ENCODE results near the gene CRYL1.

CRYL1 gene

DNA sequence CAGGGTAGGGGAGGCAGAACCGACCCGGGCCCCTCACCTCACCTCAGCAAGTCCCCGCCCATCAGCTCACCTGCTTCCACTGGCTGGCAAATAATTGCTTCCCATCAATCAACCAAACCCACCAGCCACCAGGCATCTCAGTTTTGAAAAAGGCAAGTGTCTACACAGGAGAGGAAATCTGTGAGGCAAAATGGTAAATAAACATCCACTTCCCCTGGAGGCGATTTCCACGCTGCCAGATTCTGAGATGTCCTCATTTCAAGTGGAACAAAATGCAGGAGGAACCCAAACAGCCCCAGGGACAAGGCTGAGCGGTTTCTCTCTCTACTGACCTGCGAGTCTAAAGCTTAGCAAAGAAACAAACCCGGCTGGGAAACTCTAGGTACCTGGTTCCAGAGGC lies 117.5 kb downstream of the CRYL1 start:
- TF ChIP-seq MAX (IDR thresholded peaks at IDR 0.05) (no peak), CREB1 (IDR thresholded peaks at IDR 0.05; ENCODE audit: low read depth) (no peak), YY1 (IDR thresholded peaks at IDR 0.05; ENCODE audit: low read depth) (no peak), EP300 (IDR thresholded peaks at IDR 0.05; ENCODE audit: borderline replicate concordance) (no peak), RAD21 (IDR thresholded peaks at IDR 0.05; ENCODE audit: low read depth) (no peak), FOXM1 (IDR thresholded peaks at IDR 0.05; ENCODE audit: borderline replicate concordance, low read depth) (no peak), CEBPB (IDR thresholded peaks at IDR 0.05) (no peak), TAF1 (IDR thresholded peaks at IDR 0.05; ENCODE audit: low read depth) (no peak)
- TF ChIP-seq, protein P1, sequence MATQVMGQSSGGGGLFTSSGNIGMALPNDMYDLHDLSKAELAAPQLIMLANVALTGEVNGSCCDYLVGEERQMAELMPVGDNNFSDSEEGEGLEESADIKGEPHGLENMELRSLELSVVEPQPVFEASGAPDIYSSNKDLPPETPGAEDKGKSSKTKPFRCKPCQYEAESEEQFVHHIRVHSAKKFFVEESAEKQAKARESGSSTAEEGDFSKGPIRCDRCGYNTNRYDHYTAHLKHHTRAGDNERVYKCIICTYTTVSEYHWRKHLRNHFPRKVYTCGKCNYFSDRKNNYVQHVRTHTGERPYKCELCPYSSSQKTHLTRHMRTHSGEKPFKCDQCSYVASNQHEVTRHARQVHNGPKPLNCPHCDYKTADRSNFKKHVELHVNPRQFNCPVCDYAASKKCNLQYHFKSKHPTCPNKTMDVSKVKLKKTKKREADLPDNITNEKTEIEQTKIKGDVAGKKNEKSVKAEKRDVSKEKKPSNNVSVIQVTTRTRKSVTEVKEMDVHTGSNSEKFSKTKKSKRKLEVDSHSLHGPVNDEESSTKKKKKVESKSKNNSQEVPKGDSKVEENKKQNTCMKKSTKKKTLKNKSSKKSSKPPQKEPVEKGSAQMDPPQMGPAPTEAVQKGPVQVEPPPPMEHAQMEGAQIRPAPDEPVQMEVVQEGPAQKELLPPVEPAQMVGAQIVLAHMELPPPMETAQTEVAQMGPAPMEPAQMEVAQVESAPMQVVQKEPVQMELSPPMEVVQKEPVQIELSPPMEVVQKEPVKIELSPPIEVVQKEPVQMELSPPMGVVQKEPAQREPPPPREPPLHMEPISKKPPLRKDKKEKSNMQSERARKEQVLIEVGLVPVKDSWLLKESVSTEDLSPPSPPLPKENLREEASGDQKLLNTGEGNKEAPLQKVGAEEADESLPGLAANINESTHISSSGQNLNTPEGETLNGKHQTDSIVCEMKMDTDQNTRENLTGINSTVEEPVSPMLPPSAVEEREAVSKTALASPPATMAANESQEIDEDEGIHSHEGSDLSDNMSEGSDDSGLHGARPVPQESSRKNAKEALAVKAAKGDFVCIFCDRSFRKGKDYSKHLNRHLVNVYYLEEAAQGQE (IDR thresholded peaks at IDR 0.05; ENCODE audit: low read depth), result no peak

- TF ChIP-seq, protein P2, sequence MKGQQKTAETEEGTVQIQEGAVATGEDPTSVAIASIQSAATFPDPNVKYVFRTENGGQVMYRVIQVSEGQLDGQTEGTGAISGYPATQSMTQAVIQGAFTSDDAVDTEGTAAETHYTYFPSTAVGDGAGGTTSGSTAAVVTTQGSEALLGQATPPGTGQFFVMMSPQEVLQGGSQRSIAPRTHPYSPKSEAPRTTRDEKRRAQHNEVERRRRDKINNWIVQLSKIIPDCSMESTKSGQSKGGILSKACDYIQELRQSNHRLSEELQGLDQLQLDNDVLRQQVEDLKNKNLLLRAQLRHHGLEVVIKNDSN (IDR thresholded peaks at IDR 0.05), result no peak
- TF ChIP-seq YY1 (IDR thresholded peaks at IDR 0.05; ENCODE audit: low read depth) (no peak), TAF1 (IDR thresholded peaks at IDR 0.05; ENCODE audit: low read depth) (no peak), CREB1 (IDR thresholded peaks at IDR 0.05; ENCODE audit: low read depth) (no peak)
Observed at GRCh38 chr13:20407759-20408158, 117.9 kb downstream of the CRYL1 start.

- TF ChIP-seq EP300 (IDR thresholded peaks at IDR 0.05; ENCODE audit: borderline replicate concordance), result no peak
- TF ChIP-seq TAF1 (IDR thresholded peaks at IDR 0.05; ENCODE audit: low read depth), result no peak
- no peak for TF ChIP-seq CEBPB (IDR thresholded peaks at IDR 0.05)
- no peak for TF ChIP-seq YY1 (IDR thresholded peaks at IDR 0.05; ENCODE audit: low read depth)
- no peak for TF ChIP-seq NFIC (IDR thresholded peaks at IDR 0.05)
- TF ChIP-seq MAX (IDR thresholded peaks at IDR 0.05), result no peak
- TF ChIP-seq, protein P2 (IDR thresholded peaks at IDR 0.05), result no peak
- TF ChIP-seq TCF12 (IDR thresholded peaks at IDR 0.05; ENCODE audit: low read depth), result no peak
Observed at GRCh38 chr13:20405691-20406090, 120.0 kb downstream of the CRYL1 start.

DNA sequence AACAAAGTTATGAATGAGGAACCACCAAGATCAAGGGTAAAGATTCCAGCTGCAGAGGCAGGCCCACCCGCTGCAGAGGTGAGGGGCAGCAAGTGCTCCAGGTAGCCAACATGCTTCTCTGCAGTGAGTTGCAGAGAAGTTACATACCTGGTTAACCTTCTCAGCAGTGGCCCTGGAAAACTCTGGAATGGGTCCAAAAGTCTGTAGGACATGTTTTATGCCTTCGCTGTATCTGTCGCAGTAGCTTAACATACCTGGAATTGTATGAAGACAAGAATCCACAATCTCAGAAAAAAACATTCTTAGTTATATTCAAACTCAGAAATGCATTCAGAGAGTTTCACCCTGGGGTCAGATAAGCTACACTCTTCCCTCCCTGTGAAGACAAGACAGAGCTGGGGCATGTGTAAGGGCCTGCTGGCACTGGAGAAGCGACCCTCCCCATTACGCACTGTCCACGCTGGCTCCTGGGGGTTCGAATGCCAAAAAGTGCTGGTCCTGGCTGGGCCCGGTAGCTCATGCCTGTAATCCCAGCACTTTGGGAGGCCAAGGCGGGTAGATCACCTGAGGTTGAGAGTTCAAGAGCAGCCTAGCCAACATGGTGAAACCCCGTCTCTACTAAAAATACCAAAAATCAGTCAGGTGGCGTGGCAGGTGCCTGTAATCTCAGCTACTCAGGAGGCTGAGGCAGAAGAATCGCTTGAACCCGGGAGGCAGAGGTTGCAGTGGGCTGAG lies 121.0 kb downstream of the CRYL1 start:
- TF ChIP-seq MAX (IDR thresholded peaks at IDR 0.05) (no peak), FOXM1 (IDR thresholded peaks at IDR 0.05; ENCODE audit: borderline replicate concordance, low read depth) (no peak), CEBPB (IDR thresholded peaks at IDR 0.05) (no peak), RAD21 (IDR thresholded peaks at IDR 0.05; ENCODE audit: low read depth) (no peak), NFIC (IDR thresholded peaks at IDR 0.05) (no peak), TEAD4 (IDR thresholded peaks at IDR 0.05) (no peak), TCF12 (IDR thresholded peaks at IDR 0.05; ENCODE audit: low read depth) (no peak), TAF1 (IDR thresholded peaks at IDR 0.05; ENCODE audit: low read depth) (no peak), YY1 (IDR thresholded peaks at IDR 0.05; ENCODE audit: low read depth) (no peak), EP300 (IDR thresholded peaks at IDR 0.05; ENCODE audit: borderline replicate concordance) (no peak), ZBTB7A (IDR thresholded peaks at IDR 0.05; ENCODE audit: low read depth) (no peak), EGR1 (IDR thresholded peaks at IDR 0.05) (no peak), CREB1 (IDR thresholded peaks at IDR 0.05; ENCODE audit: low read depth) (no peak)
- TF ChIP-seq, protein P1 (IDR thresholded peaks at IDR 0.05; ENCODE audit: low read depth), result no peak
- TF ChIP-seq, protein P2 (IDR thresholded peaks at IDR 0.05), result no peak

- no peak for TF ChIP-seq NFIC (IDR thresholded peaks at IDR 0.05)
- no peak for TF ChIP-seq ZBTB7A (IDR thresholded peaks at IDR 0.05; ENCODE audit: low read depth)
- TF ChIP-seq, protein P1 (IDR thresholded peaks at IDR 0.05; ENCODE audit: low read depth), result no peak
- TF ChIP-seq EP300 (IDR thresholded peaks at IDR 0.05; ENCODE audit: borderline replicate concordance), result no peak
- no peak for TF ChIP-seq FOXM1 (IDR thresholded peaks at IDR 0.05; ENCODE audit: borderline replicate concordance, low read depth)
- TF ChIP-seq TCF12 (IDR thresholded peaks at IDR 0.05; ENCODE audit: low read depth), result no peak
- no peak for TF ChIP-seq TEAD4 (IDR thresholded peaks at IDR 0.05)
- TF ChIP-seq CEBPB (IDR thresholded peaks at IDR 0.05), result no peak
- no peak for TF ChIP-seq MAX (IDR thresholded peaks at IDR 0.05)
- TF ChIP-seq EGR1 (IDR thresholded peaks at IDR 0.05), result no peak
- TF ChIP-seq TAF1 (IDR thresholded peaks at IDR 0.05; ENCODE audit: low read depth), result no peak
- TF ChIP-seq CREB1 (IDR thresholded peaks at IDR 0.05; ENCODE audit: low read depth), result no peak
- TF ChIP-seq YY1 (IDR thresholded peaks at IDR 0.05; ENCODE audit: low read depth), result no peak
- no peak for TF ChIP-seq RAD21 (IDR thresholded peaks at IDR 0.05; ENCODE audit: low read depth)
Observed at GRCh38 chr13:20403826-20404225, 121.8 kb downstream of the CRYL1 start.
